ENCODE results near the gene HECTD1. TPM values are rescaled to one million over a fixed set of nuclear protein-coding genes. Genes with fewer than 3 reads are reported as not detected.

Gene HECTD1
- total RNA-seq (2021; ENCODE audit: unreplicated experiment), result 101 TPM
- 47.7 TPM for polyA plus RNA-seq (2012; ENCODE audit: insufficient read length)
- percentile 85 among the genes with signal in this experiment for Bru-seq, nascent RNA
- percentile 85 among the genes with signal in this experiment for BruChase-seq, experiment 1, labeled RNA remaining after a 2-hour chase
- percentile 93 among the genes with signal in this experiment for BruChase-seq, experiment 2, labeled RNA remaining after a 6-hour chase
- long read RNA-seq, full-length matches to known transcripts, result 2 of 104 reads
- long read RNA-seq, partial matches to known transcripts, result 76 of 104 reads
- long read RNA-seq, other reads (novel, unspliced or antisense), result 26 of 104 reads

DNA sequence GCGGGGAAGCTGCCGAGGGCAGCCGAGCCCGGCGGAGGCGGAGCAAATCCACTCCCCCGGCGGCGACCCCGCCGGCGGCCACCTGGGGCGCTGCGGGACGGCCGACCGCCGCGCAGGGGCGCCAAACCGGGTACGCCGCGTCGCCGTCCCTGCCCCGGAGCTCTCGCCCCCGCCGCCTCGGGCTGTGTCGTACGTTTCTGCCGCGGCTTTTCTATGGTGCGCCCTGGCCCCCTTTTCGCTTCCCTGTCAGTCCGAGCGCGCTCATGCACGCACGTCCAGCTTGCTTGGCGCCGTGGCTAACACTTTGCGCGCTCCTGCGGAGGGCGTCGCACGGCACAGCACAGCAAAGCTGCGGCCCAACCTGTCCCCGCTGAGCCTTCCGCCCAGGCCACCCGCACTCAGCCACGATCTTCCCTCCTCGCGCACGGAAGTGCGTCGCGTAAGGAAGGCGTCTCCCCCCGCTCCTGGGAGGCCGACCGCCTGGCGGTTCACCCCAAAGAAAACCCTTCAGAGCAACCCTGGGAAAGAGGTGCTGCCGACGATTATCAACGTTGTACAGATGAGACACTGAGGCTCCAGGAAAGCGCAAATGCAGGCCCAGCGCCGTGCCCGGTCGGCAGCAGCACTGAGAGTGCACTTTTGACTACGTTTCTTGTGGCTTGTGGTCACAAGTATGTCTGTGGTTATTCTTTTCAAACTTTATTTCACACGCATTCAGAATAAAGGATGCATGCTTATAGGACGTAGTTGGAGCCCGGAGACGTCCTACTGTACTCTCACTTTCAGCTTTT is at the start of gene HECTD1:
TSS of gene HECTD1 (minus strand) at position 39 of the 791 bp plus-strand sequence. CDS start 1,857 bp downstream, outside the sequence.
- CTCF ChIA-PET, result interaction anchor here (0.6 kb wide), 2 partner anchors 84 to 292 kb away, joined by 3 to 4 read pairs; no protein-coding TSS in a partner anchor
- Histone ChIP-seq H3K27me3 (ENCODE audit: control insufficient read depth, insufficient read depth, low read length) (no peaks in the 10 kb centered on the region), H3K4me1 (ENCODE audit: control insufficient read depth, insufficient read depth, low read length) (peaks cover 5% of the 10 kb centered on the region; the same call in 1 of the 2 replicates), H3K4me3 (ENCODE audit: low read depth in 2 of 2, low read length in 2 of 2) (peak within 1 kb of the TSS; percentile 67 to 75), H3K9me3 (ENCODE audit: control insufficient read depth, insufficient read depth, low read depth, low read length) (no peaks in the 10 kb centered on the region), H3K36me3 (ENCODE audit: control insufficient read depth, insufficient read depth, low read length) (peaks cover 4% of the 10 kb centered on the region), H3K27ac (ENCODE audit: low read length) (peak within 1 kb of the TSS; percentile 93)
- BruUV-seq (replicated peaks), result TSS peak; percentile 81
- POLR2A ChIA-PET, result no interaction called here
- 0 out of 2 replicates have a peak, but pooled peaks have one; percentile 31 for TF ChIP-seq TCF7L2 (IDR thresholded peaks at IDR 0.05; ENCODE audit: low read depth, low read length)
- TF ChIP-seq POLR2AphosphoS5 (IDR thresholded peaks at IDR 0.05; ENCODE audit: low read depth, low read length), result peak; percentile 72
- TF ChIP-seq, protein P1, sequence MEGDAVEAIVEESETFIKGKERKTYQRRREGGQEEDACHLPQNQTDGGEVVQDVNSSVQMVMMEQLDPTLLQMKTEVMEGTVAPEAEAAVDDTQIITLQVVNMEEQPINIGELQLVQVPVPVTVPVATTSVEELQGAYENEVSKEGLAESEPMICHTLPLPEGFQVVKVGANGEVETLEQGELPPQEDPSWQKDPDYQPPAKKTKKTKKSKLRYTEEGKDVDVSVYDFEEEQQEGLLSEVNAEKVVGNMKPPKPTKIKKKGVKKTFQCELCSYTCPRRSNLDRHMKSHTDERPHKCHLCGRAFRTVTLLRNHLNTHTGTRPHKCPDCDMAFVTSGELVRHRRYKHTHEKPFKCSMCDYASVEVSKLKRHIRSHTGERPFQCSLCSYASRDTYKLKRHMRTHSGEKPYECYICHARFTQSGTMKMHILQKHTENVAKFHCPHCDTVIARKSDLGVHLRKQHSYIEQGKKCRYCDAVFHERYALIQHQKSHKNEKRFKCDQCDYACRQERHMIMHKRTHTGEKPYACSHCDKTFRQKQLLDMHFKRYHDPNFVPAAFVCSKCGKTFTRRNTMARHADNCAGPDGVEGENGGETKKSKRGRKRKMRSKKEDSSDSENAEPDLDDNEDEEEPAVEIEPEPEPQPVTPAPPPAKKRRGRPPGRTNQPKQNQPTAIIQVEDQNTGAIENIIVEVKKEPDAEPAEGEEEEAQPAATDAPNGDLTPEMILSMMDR (IDR thresholded peaks at IDR 0.05), result peak; percentile 90
- TF ChIP-seq, protein P2, sequence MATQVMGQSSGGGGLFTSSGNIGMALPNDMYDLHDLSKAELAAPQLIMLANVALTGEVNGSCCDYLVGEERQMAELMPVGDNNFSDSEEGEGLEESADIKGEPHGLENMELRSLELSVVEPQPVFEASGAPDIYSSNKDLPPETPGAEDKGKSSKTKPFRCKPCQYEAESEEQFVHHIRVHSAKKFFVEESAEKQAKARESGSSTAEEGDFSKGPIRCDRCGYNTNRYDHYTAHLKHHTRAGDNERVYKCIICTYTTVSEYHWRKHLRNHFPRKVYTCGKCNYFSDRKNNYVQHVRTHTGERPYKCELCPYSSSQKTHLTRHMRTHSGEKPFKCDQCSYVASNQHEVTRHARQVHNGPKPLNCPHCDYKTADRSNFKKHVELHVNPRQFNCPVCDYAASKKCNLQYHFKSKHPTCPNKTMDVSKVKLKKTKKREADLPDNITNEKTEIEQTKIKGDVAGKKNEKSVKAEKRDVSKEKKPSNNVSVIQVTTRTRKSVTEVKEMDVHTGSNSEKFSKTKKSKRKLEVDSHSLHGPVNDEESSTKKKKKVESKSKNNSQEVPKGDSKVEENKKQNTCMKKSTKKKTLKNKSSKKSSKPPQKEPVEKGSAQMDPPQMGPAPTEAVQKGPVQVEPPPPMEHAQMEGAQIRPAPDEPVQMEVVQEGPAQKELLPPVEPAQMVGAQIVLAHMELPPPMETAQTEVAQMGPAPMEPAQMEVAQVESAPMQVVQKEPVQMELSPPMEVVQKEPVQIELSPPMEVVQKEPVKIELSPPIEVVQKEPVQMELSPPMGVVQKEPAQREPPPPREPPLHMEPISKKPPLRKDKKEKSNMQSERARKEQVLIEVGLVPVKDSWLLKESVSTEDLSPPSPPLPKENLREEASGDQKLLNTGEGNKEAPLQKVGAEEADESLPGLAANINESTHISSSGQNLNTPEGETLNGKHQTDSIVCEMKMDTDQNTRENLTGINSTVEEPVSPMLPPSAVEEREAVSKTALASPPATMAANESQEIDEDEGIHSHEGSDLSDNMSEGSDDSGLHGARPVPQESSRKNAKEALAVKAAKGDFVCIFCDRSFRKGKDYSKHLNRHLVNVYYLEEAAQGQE (IDR thresholded peaks at IDR 0.05; ENCODE audit: insufficient read depth in 1 of 2, low read depth in 2 of 2, low read length in 1 of 2), result no peak
- TF ChIP-seq SIN3A (IDR thresholded peaks at IDR 0.05; ENCODE audit: borderline replicate concordance, insufficient read depth, low read depth, low read length), result 0 out of 2 replicates have a peak, but pooled peaks have one; percentile 29
- in situ Hi-C loops (cut with HindIII; ENCODE audit: low pct_unique_long_range_greater_than_20kb, low sequenced_read_pairs) (no loop called here), intact Hi-C loops (cut with micrococcal nuclease; ENCODE audit: unreplicated experiment) (loop anchor here (10.0 kb wide), 1 partner anchor 147 kb away; no protein-coding TSS in a partner anchor)
- peak; percentile 93 for ATAC-seq
- peak; percentile 46 for DNase-seq (ENCODE audit: low read depth, low spot score)

DNA sequence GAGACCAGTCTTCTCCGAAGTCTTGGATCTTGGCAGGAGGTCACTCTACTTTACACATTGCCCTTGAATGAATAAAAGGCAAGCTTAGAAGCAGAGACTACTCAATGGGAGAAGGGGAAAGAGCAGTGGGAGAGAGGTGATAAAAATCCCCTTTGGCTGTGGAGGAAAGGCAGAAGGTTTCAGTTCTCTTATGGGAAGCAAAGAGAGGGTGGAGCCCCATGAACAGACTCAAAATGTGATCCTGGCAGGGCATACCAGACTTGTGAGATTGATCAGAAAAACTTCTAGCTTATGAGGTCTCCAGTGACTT is 49.6 kb upstream of the HECTD1 start:
- intact Hi-C loops (cut with micrococcal nuclease; ENCODE audit: unreplicated experiment), result no loop called here
- CTCF ChIA-PET, result no interaction called here
- DNase-seq (ENCODE audit: low read depth, low spot score), result no peak
- no peaks in the 10 kb centered on the region for H3K27me3 ChIP-seq (ENCODE audit: control insufficient read depth, insufficient read depth, low read length)
- no TSS peak for BruUV-seq (replicated peaks)
- no peak for ATAC-seq
- H3K27ac ChIP-seq (ENCODE audit: low read length), result no peak overlapping the region
- no peak overlapping the region for H3K4me3 ChIP-seq (ENCODE audit: low read depth in 2 of 2, low read length in 2 of 2)
- no peaks in the 10 kb centered on the region for H3K4me1 ChIP-seq (ENCODE audit: control insufficient read depth, insufficient read depth, low read length)
- H3K36me3 ChIP-seq (ENCODE audit: control insufficient read depth, insufficient read depth, low read length), result no peaks in the 10 kb centered on the region
- POLR2A ChIA-PET, result no interaction called here
- TF ChIP-seq SIN3A (IDR thresholded peaks at IDR 0.05; ENCODE audit: borderline replicate concordance, insufficient read depth, low read depth, low read length) (no peak), TCF7L2 (IDR thresholded peaks at IDR 0.05; ENCODE audit: low read depth, low read length) (no peak), POLR2AphosphoS5 (IDR thresholded peaks at IDR 0.05; ENCODE audit: low read depth, low read length) (no peak)
- TF ChIP-seq, protein P2 (IDR thresholded peaks at IDR 0.05; ENCODE audit: insufficient read depth in 1 of 2, low read depth in 2 of 2, low read length in 1 of 2), result no peak
- TF ChIP-seq, protein P1 (IDR thresholded peaks at IDR 0.05), result no peak
- in situ Hi-C loops (cut with HindIII; ENCODE audit: low pct_unique_long_range_greater_than_20kb, low sequenced_read_pairs), result no loop called here
- no peaks in the 10 kb centered on the region for H3K9me3 ChIP-seq (ENCODE audit: control insufficient read depth, insufficient read depth, low read depth, low read length)

Data from Panc1 (cell line).